Body of pancreas (tissue), 4 donors: Measurements from ENCODE around the gene MEX3B.

Source experiments
- POLR2A ChIP-seq, 3 donors: fragments of 450-650 bp; IDR thresholded peaks; one replicate each; pipeline ENCODE4 v1.6.1; 2016; ENCODE audit warnings: antibody characterized with exemption in 3 of 3, mild to moderate bottlenecking in 2 of 3
- TF ChIP-seq, protein P1 (sequence below), 7 experiments: fragments of 450-650 bp in 4 of 7; fragments of 200-600 bp in 3 of 7; sonication (generic) in 3 of 7; IDR thresholded peaks; one replicate each; pipeline ENCODE4 v1.5.1; 2016 to 2019; ENCODE audit warnings: antibody characterized with exemption in 7 of 7

- TF ChIP-seq POLR2A (IDR thresholded peaks at IDR 0.05), result no peak
- TF ChIP-seq, protein P1, sequence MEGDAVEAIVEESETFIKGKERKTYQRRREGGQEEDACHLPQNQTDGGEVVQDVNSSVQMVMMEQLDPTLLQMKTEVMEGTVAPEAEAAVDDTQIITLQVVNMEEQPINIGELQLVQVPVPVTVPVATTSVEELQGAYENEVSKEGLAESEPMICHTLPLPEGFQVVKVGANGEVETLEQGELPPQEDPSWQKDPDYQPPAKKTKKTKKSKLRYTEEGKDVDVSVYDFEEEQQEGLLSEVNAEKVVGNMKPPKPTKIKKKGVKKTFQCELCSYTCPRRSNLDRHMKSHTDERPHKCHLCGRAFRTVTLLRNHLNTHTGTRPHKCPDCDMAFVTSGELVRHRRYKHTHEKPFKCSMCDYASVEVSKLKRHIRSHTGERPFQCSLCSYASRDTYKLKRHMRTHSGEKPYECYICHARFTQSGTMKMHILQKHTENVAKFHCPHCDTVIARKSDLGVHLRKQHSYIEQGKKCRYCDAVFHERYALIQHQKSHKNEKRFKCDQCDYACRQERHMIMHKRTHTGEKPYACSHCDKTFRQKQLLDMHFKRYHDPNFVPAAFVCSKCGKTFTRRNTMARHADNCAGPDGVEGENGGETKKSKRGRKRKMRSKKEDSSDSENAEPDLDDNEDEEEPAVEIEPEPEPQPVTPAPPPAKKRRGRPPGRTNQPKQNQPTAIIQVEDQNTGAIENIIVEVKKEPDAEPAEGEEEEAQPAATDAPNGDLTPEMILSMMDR (IDR thresholded peaks at IDR 0.05), result no peak
Observed at GRCh38 chr15:82012908-82013307, 32.9 kb downstream of the MEX3B start.
